Measurements from ENCODE around the gene CDK6.

CDK6 gene

DNA sequence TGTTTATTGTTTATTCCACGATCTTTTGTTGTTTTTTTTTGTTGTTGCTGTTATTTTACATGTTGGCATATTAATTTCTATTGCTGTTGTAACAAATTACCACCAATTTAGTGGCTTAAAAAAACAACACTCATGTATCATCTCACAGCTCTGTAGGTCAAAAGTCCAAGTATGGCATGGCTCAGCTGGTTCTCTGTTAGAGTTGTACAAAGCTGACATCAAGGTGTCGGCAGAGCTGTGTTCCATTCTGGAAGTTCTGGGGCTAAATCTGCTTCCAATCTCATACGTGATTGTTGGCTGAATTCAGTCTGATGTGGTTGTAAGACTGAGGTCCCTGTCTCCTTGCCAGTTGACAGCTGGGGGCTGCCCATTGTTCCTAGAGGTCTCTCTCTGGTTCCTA, 186.0 kb downstream of the CDK6 start:
- Histone ChIP-seq H3K9ac (ENCODE audit: low read length) (no peak overlapping the region), H3K36me3 (ENCODE audit: insufficient read depth, low read length) (no peaks in the 10 kb centered on the region), H2AFZ (ENCODE audit: low read length) (no peak overlapping the region), H3K4me3 (ENCODE audit: low read depth, low read length, poor library complexity, severe bottlenecking) (no peak overlapping the region), H4K20me1 (ENCODE audit: insufficient read depth, low read length) (no peaks in the 10 kb centered on the region), H3F3A (ENCODE audit: insufficient read depth, low read length) (no peaks in the 10 kb centered on the region), H3K79me2 (ENCODE audit: insufficient read depth, low read length) (no peaks in the 10 kb centered on the region), H3K4me1 (ENCODE audit: insufficient read depth, low read length, severe bottlenecking) (no peaks in the 10 kb centered on the region), H3K27me3 (ENCODE audit: insufficient read depth, low read length) (no peaks in the 10 kb centered on the region), H3K4me2 (ENCODE audit: low read length) (no peak overlapping the region), H3K9me3 (ENCODE audit: low read length) (no peaks in the 10 kb centered on the region), H3K27ac (ENCODE audit: low read depth, low read length, poor library complexity, severe bottlenecking) (no peak overlapping the region), H3K9me2 (ENCODE audit: low read depth, low read length) (no peaks in the 10 kb centered on the region)
- TF ChIP-seq, protein P1, sequence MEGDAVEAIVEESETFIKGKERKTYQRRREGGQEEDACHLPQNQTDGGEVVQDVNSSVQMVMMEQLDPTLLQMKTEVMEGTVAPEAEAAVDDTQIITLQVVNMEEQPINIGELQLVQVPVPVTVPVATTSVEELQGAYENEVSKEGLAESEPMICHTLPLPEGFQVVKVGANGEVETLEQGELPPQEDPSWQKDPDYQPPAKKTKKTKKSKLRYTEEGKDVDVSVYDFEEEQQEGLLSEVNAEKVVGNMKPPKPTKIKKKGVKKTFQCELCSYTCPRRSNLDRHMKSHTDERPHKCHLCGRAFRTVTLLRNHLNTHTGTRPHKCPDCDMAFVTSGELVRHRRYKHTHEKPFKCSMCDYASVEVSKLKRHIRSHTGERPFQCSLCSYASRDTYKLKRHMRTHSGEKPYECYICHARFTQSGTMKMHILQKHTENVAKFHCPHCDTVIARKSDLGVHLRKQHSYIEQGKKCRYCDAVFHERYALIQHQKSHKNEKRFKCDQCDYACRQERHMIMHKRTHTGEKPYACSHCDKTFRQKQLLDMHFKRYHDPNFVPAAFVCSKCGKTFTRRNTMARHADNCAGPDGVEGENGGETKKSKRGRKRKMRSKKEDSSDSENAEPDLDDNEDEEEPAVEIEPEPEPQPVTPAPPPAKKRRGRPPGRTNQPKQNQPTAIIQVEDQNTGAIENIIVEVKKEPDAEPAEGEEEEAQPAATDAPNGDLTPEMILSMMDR (IDR thresholded peaks at IDR 0.05; ENCODE audit: low read length) = no peak
- TF ChIP-seq EZH2 (IDR thresholded peaks at IDR 0.05; ENCODE audit: borderline replicate concordance, low read length) = no peak

DNA sequence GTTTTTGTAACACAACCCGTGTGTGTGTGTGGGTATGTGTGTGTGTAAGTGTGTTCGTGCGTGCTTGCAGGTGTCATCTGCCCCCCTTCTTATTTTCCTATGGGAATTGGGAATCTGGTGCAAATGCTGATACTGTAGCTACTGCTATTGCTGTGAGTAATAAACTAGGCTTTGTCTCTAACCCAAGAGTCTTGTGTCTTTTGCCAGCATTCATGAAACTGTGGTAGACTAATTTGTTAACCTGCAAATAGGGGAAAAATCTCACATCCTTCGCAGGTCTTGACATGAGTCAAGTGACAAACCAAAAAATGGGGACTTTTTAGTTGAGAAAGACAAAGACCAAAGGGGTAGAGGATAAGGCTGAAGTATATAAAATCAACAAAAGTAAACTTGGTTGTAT, 188.3 kb downstream of the CDK6 start:
- H3K4me3 ChIP-seq (ENCODE audit: low read depth, low read length, poor library complexity, severe bottlenecking) = no peak overlapping the region
- H3K9me2 ChIP-seq (ENCODE audit: low read depth, low read length) = no peaks in the 10 kb centered on the region
- H2AFZ ChIP-seq (ENCODE audit: low read length) = no peak overlapping the region
- H3K27ac ChIP-seq (ENCODE audit: low read depth, low read length, poor library complexity, severe bottlenecking) = no peak overlapping the region
- H3K9me3 ChIP-seq (ENCODE audit: low read length) = no peaks in the 10 kb centered on the region
- no peaks in the 10 kb centered on the region for H4K20me1 ChIP-seq (ENCODE audit: insufficient read depth, low read length)
- H3F3A ChIP-seq (ENCODE audit: insufficient read depth, low read length) = no peaks in the 10 kb centered on the region
- no peaks in the 10 kb centered on the region for H3K79me2 ChIP-seq (ENCODE audit: insufficient read depth, low read length)
- no peaks in the 10 kb centered on the region for H3K36me3 ChIP-seq (ENCODE audit: insufficient read depth, low read length)
- no peak overlapping the region for H3K9ac ChIP-seq (ENCODE audit: low read length)
- no peak overlapping the region for H3K4me2 ChIP-seq (ENCODE audit: low read length)
- H3K4me1 ChIP-seq (ENCODE audit: insufficient read depth, low read length, severe bottlenecking) = no peaks in the 10 kb centered on the region
- TF ChIP-seq, protein P1 (IDR thresholded peaks at IDR 0.05; ENCODE audit: low read length) = no peak
- TF ChIP-seq EZH2 (IDR thresholded peaks at IDR 0.05; ENCODE audit: borderline replicate concordance, low read length) = no peak
- H3K27me3 ChIP-seq (ENCODE audit: insufficient read depth, low read length) = no peaks in the 10 kb centered on the region

DNA sequence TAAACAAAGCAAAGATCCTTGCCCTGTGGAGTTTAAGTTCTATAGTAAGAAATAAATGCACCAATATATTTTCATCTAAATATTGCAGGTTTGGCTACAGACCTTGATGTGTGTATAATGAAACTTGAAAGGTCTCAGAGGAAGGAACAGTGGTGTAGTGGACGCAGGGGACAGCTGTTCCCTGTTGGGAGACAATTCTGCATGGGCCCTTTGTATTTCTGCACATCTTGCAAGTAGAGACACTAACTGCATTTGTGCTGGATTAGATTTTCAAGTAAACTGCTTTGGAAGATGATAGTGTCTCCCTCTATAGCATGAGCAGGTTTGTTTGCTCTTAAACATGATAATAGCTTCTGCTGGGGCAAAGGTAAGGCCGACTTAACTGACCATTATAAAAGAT, 188.7 kb downstream of the CDK6 start:
- no peaks in the 10 kb centered on the region for H3K36me3 ChIP-seq (ENCODE audit: insufficient read depth, low read length)
- TF ChIP-seq, protein P1 (IDR thresholded peaks at IDR 0.05; ENCODE audit: low read length) = no peak
- no peak for TF ChIP-seq EZH2 (IDR thresholded peaks at IDR 0.05; ENCODE audit: borderline replicate concordance, low read length)
- no peaks in the 10 kb centered on the region for H3K9me2 ChIP-seq (ENCODE audit: low read depth, low read length)
- no peaks in the 10 kb centered on the region for H3K9me3 ChIP-seq (ENCODE audit: low read length)
- H3K27me3 ChIP-seq (ENCODE audit: insufficient read depth, low read length) = no peaks in the 10 kb centered on the region
- no peaks in the 10 kb centered on the region for H3K4me1 ChIP-seq (ENCODE audit: insufficient read depth, low read length, severe bottlenecking)
- H3K4me3 ChIP-seq (ENCODE audit: low read depth, low read length, poor library complexity, severe bottlenecking) = no peak overlapping the region
- H4K20me1 ChIP-seq (ENCODE audit: insufficient read depth, low read length) = no peaks in the 10 kb centered on the region
- H3K4me2 ChIP-seq (ENCODE audit: low read length) = no peak overlapping the region
- H3F3A ChIP-seq (ENCODE audit: insufficient read depth, low read length) = no peaks in the 10 kb centered on the region
- no peak overlapping the region for H3K27ac ChIP-seq (ENCODE audit: low read depth, low read length, poor library complexity, severe bottlenecking)
- H2AFZ ChIP-seq (ENCODE audit: low read length) = no peak overlapping the region
- H3K9ac ChIP-seq (ENCODE audit: low read length) = no peak overlapping the region
- no peaks in the 10 kb centered on the region for H3K79me2 ChIP-seq (ENCODE audit: insufficient read depth, low read length)

Data from OCI-LY1 (cell line).